PFSK-1 (cell line): ENCODE data around the gene GABRR1.

Experiments used
- FOXP2 ChIP-seq: optimal IDR thresholded peaks from 2 replicates; pipeline ENCODE3; 2011; ENCODE audit warnings: borderline replicate concordance, control low read depth, inconsistent platforms; ENCODE audit not compliant: insufficient read depth; ENCODE audit errors: extremely low read length, extremely low read depth
- POLR2AphosphoS5 ChIP-seq: IDR thresholded peaks from 2 replicates; pipeline ENCODE4 v1.6.1; 2012; ENCODE audit warnings: low read depth, mild to moderate bottlenecking, control low read depth, low read length, moderate library complexity
- REST ChIP-seq, 2 experiments: IDR thresholded peaks; 2 replicates each; pipeline versions ENCODE4 v1.6.1 to v1.8.0; 2011 to 2012; ENCODE audit warnings: low read depth in 2 of 2, low read length in 2 of 2, control low read depth in 1 of 2, inconsistent platforms in 1 of 2, mild to moderate bottlenecking in 1 of 2, moderate library complexity in 1 of 2; ENCODE audit not compliant: insufficient read depth in 1 of 2
- SIN3A ChIP-seq: IDR thresholded peaks from 2 replicates; pipeline ENCODE4 v1.6.1; 2012; ENCODE audit warnings: mild to moderate bottlenecking, low read length, moderate library complexity, borderline replicate concordance; ENCODE audit not compliant: insufficient read depth
- TAF1 ChIP-seq: IDR thresholded peaks from 2 replicates; pipeline ENCODE4 v1.6.1; 2012; ENCODE audit warnings: low read length, control low read depth, borderline replicate concordance; ENCODE audit not compliant: insufficient read depth

The GABRR1 gene

GRCh38 chr6:89257781-89258180 lies 40.6 kb upstream of the GABRR1 start:
- TF ChIP-seq SIN3A (no peak), REST (IDR thresholded peaks at IDR 0.05; ENCODE audit: insufficient read depth in 1 of 2, low read depth in 2 of 2, low read length in 2 of 2) (no peak), TAF1 (no peak)

- TF ChIP-seq REST (IDR thresholded peaks at IDR 0.05; ENCODE audit: insufficient read depth in 1 of 2, low read depth in 2 of 2, low read length in 2 of 2) (no peak), TAF1 (no peak), POLR2AphosphoS5 (no peak), FOXP2 (no peak), SIN3A (no peak)
Measured at GRCh38 chr6:89257346-89257745, 40.2 kb upstream of the GABRR1 start.

- no peak for TF ChIP-seq REST (IDR thresholded peaks at IDR 0.05; ENCODE audit: insufficient read depth in 1 of 2, low read depth in 2 of 2, low read length in 2 of 2)
- no peak for TF ChIP-seq FOXP2
- no peak for TF ChIP-seq SIN3A
- TF ChIP-seq TAF1: no peak
- TF ChIP-seq POLR2AphosphoS5: no peak
Measured at GRCh38 chr6:89255417-89255816, 38.3 kb upstream of the GABRR1 start.

GRCh38 chr6:89254569-89254968 lies 37.4 kb upstream of the GABRR1 start:
- TF ChIP-seq SIN3A: no peak
- no peak for TF ChIP-seq REST (IDR thresholded peaks at IDR 0.05; ENCODE audit: insufficient read depth in 1 of 2, low read depth in 2 of 2, low read length in 2 of 2)
- no peak for TF ChIP-seq POLR2AphosphoS5
- no peak for TF ChIP-seq TAF1
- no peak for TF ChIP-seq FOXP2

GRCh38 chr6:89252907-89253306 lies 35.7 kb upstream of the GABRR1 start:
- TF ChIP-seq FOXP2 (no peak), SIN3A (no peak), REST (IDR thresholded peaks at IDR 0.05; ENCODE audit: insufficient read depth in 1 of 2, low read depth in 2 of 2, low read length in 2 of 2) (no peak), POLR2AphosphoS5 (no peak), TAF1 (no peak)
